Mesenchymal stem cell (in vitro differentiated cells and primary cell): ENCODE results near the gene LYVE1.
A peak's percentile ranks its signal among the peaks of the same experiment; 100 is the strongest.
"Not testable (repeated sequence)": the region's sequence is repeated elsewhere in the genome, so short reads cannot be mapped to it uniquely, and the experiment has no call there.

ENCODE experiments used
- DNase-seq: peaks from one replicate; pipeline ENCODE4 v3.0.0-alpha.2; 2013
- H2AFZ ChIP-seq: one replicate; pipeline ENCODE4 v1.6.1; 2013; ENCODE audit warnings: low read depth, mild to moderate bottlenecking, control low read depth, inconsistent platforms, low read length, moderate library complexity
- H2AK5ac ChIP-seq: 2 replicates; pipeline ENCODE4 v1.6.1; 2013; ENCODE audit warnings: low read length, moderate library complexity, mild to moderate bottlenecking, inconsistent platforms; ENCODE audit not compliant: severe bottlenecking
- H2BK120ac ChIP-seq: one replicate; pipeline ENCODE4 v1.6.1; 2013; ENCODE audit warnings: low read depth, mild to moderate bottlenecking, inconsistent platforms, low read length, moderate library complexity
- H2BK12ac ChIP-seq, 2 experiments: one replicate each; pipeline ENCODE4 v1.6.1; 2013; ENCODE audit warnings: inconsistent platforms in 2 of 2, low read length in 2 of 2, mild to moderate bottlenecking in 2 of 2, moderate library complexity in 2 of 2, control low read depth in 1 of 2
- H2BK15ac ChIP-seq: one replicate; pipeline ENCODE4 v1.6.1; 2013; ENCODE audit warnings: mild to moderate bottlenecking, low read depth, inconsistent platforms; ENCODE audit not compliant: poor library complexity, severe bottlenecking
- H2BK5ac ChIP-seq: 2 replicates; pipeline ENCODE4 v1.6.1; 2013; ENCODE audit warnings: low read depth, mild to moderate bottlenecking, low read length, control low read depth, inconsistent platforms; ENCODE audit not compliant: poor library complexity, severe bottlenecking
- H3K14ac ChIP-seq, 2 experiments: one replicate each; pipeline ENCODE4 v1.6.1; 2013; ENCODE audit warnings: inconsistent platforms in 2 of 2, low read length in 2 of 2, control low read depth in 1 of 2, mild to moderate bottlenecking in 1 of 2, moderate library complexity in 1 of 2
- H3K18ac ChIP-seq, 2 experiments: one replicate each; pipeline ENCODE4 v1.6.1; 2013; ENCODE audit warnings: inconsistent platforms in 2 of 2, low read length in 2 of 2, control low read depth in 1 of 2, low read depth in 1 of 2, mild to moderate bottlenecking in 1 of 2
- H3K23ac ChIP-seq, 2 experiments: one replicate each; pipeline ENCODE4 v1.6.1; 2013; ENCODE audit warnings: inconsistent platforms in 2 of 2, low read length in 2 of 2, mild to moderate bottlenecking in 2 of 2, moderate library complexity in 2 of 2, control low read depth in 1 of 2
- H3K27ac ChIP-seq: 2 replicates; pipeline ENCODE4 v1.5.1; 2013; ENCODE audit warnings: mild to moderate bottlenecking, moderate library complexity, low read length, control low read depth, inconsistent platforms; ENCODE audit not compliant: poor library complexity, severe bottlenecking
- H3K27me3 ChIP-seq, 2 experiments: 2 replicates each; pipeline versions ENCODE4 v1.6.1 to v1.7.0; 2013; ENCODE audit warnings: low read length in 2 of 2, mild to moderate bottlenecking in 2 of 2, moderate library complexity in 2 of 2, control low read depth in 1 of 2, inconsistent platforms in 1 of 2; ENCODE audit not compliant: control insufficient read depth in 1 of 2, insufficient read depth in 1 of 2
- H3K36me3 ChIP-seq, 2 experiments: 2 replicates each; pipeline versions ENCODE4 v1.6.1 to v1.7.0; 2013; ENCODE audit warnings: low read length in 2 of 2, control low read depth in 1 of 2, inconsistent platforms in 1 of 2, low read depth in 1 of 2, mild to moderate bottlenecking in 1 of 2; ENCODE audit not compliant: insufficient read depth in 2 of 2, control insufficient read depth in 1 of 2
- H3K4ac ChIP-seq, 2 experiments: one replicate each; pipeline ENCODE4 v1.6.1; 2013; ENCODE audit warnings: inconsistent platforms in 2 of 2, low read length in 2 of 2, mild to moderate bottlenecking in 2 of 2, moderate library complexity in 2 of 2, control low read depth in 1 of 2, low read depth in 1 of 2
- H3K4me1 ChIP-seq: 2 replicates; pipeline ENCODE4 v1.6.1; 2013; ENCODE audit warnings: low read depth, low read length, control low read depth; ENCODE audit not compliant: control insufficient read depth, insufficient read depth
- H3K4me2 ChIP-seq: 2 replicates; pipeline ENCODE4 v1.6.1; 2013; ENCODE audit warnings: low read length, mild to moderate bottlenecking, inconsistent platforms; ENCODE audit not compliant: poor library complexity, severe bottlenecking
- H3K4me3 ChIP-seq, 2 experiments: 2 replicates each; pipeline versions ENCODE4 v1.5.1 to v1.7.0; 2013; ENCODE audit warnings: low read length in 2 of 2, mild to moderate bottlenecking in 2 of 2, control low read depth in 1 of 2, low read depth in 1 of 2; ENCODE audit not compliant: insufficient read depth in 1 of 2
- H3K79me1 ChIP-seq: replicated peaks from 2 replicates; pipeline ENCODE4 v1.6.1; 2013; ENCODE audit warnings: mild to moderate bottlenecking, control low read depth, low read length, inconsistent platforms; ENCODE audit not compliant: poor library complexity, severe bottlenecking
- H3K9ac ChIP-seq: 2 replicates; pipeline ENCODE4 v1.7.0; 2013; ENCODE audit warnings: mild to moderate bottlenecking, low read length, moderate library complexity
- H3K9me3 ChIP-seq: 2 replicates; pipeline ENCODE4 v1.7.0; 2013; ENCODE audit warnings: mild to moderate bottlenecking, low read length; ENCODE audit not compliant: control insufficient read depth
- H4K8ac ChIP-seq: one replicate; pipeline ENCODE4 v1.6.1; 2013; ENCODE audit warnings: inconsistent platforms, mild to moderate bottlenecking, low read length, moderate library complexity
- H4K91ac ChIP-seq: one replicate; pipeline ENCODE4 v1.6.1; 2013; ENCODE audit warnings: mild to moderate bottlenecking, low read length, inconsistent platforms
- WGBS: methylation state at CpG from one replicate; pipeline ENCODE4 v1.1.7; 2013; ENCODE audit warnings: mixed read lengths; 5-methylcytosine and 5-hydroxymethylcytosine counted together

The LYVE1 gene

DNA sequence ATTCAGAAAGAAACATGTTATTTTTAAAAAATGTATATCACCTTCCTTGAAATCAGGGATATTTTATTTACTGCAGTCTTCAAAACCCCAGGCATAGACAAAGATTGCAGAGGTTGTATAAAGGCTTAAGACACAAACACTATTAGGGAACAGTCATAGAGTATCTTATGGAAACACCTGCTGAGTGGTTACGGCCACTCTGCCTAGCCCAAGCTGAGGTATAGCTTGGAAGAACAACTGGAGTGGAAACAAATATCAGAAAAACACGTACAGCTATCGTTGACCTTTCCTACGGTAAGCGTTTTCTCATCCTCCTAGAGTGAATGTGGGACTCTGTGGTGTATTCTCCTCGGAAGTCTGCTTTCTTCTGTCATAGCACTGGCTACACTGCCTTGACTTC, 30.4 kb upstream of the LYVE1 start:
- no peak overlapping the region for H3K14ac ChIP-seq
- peak overlapping the region in 1 of 2 experiments; percentile 61 for H3K18ac ChIP-seq
- H4K91ac ChIP-seq = peak overlapping the region; percentile 1
- no peak overlapping the region for H3K4me3 ChIP-seq
- H3K9me3 ChIP-seq = no peaks in the 10 kb centered on the region
- no peak overlapping the region for H2BK5ac ChIP-seq
- H2BK15ac ChIP-seq = no peak overlapping the region
- no peaks in the 10 kb centered on the region for H3K27me3 ChIP-seq
- no peak overlapping the region for H2AK5ac ChIP-seq
- peaks cover 8% of the 10 kb centered on the region for H3K4me1 ChIP-seq
- H2AFZ ChIP-seq = no peak overlapping the region
- H3K23ac ChIP-seq = no peak overlapping the region
- no peak overlapping the region for H4K8ac ChIP-seq
- H2BK12ac ChIP-seq = peak overlapping the region; percentile 1 to 46
- H3K36me3 ChIP-seq = peaks cover 4 to 53% of the 10 kb centered on the region in 2 experiments
- no peak overlapping the region for H3K9ac ChIP-seq
- DNase-seq = no peak
- 82% methylated on average over 6 of the region's 6 CpGs for WGBS
- H3K79me1 ChIP-seq = no peaks in the 10 kb centered on the region
- H3K4ac ChIP-seq = peak overlapping the region in 1 of 2 experiments; percentile 71
- H3K27ac ChIP-seq = no peak overlapping the region
- no peak overlapping the region for H3K4me2 ChIP-seq
- H2BK120ac ChIP-seq = no peak overlapping the region

GRCh38 chr11:10597877-10598351, 29.4 kb upstream of the LYVE1 start:
- Histone ChIP-seq H2BK15ac (no peak overlapping the region), H3K18ac (peak overlapping the region in 1 of 2 experiments; percentile 33), H3K9ac (no peak overlapping the region), H3K27me3 (no peaks in the 10 kb centered on the region), H2AFZ (no peak overlapping the region), H3K23ac (no peak overlapping the region), H3K4me3 (no peak overlapping the region), H3K14ac (no peak overlapping the region), H3K4me1 (peaks cover 10% of the 10 kb centered on the region), H4K91ac (no peak overlapping the region), H3K36me3 (peaks cover 1 to 55% of the 10 kb centered on the region in 2 experiments), H3K4ac (no peak overlapping the region), H3K79me1 (no peaks in the 10 kb centered on the region), H2BK5ac (no peak overlapping the region), H2AK5ac (no peak overlapping the region), H2BK120ac (no peak overlapping the region), H4K8ac (no peak overlapping the region), H3K4me2 (no peak overlapping the region), H3K9me3 (no peaks in the 10 kb centered on the region), H3K27ac (no peak overlapping the region), H2BK12ac (no peak overlapping the region)
- peak; percentile 69 for DNase-seq
- 74% methylated on average over 2 of the region's 2 CpGs for WGBS

DNA sequence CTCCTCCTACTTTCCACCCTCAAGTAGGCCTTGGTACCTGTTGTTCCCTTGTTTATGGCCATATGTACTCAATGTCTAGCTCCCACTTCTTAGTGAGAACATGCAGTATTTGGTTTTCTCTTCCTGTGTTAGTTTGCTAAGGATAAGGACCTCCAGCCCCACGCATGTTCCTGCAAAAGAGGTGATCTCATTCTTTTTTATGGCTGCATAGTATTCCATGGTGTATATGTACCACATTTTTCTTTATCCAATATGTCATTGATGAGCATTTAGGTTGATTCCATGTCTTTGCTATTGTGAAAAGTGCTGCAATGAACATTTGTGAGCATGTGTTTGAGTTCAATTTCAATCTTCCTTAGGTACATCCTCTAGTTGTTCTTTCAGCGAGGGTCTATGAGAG, 27.4 kb upstream of the LYVE1 start:
- H3K9ac ChIP-seq, H2AFZ ChIP-seq, H3K4ac ChIP-seq, H3K79me1 ChIP-seq, H2BK15ac ChIP-seq, H2BK12ac ChIP-seq, H2BK5ac ChIP-seq, H4K91ac ChIP-seq, DNase-seq, H3K27ac ChIP-seq, H4K8ac ChIP-seq, H3K23ac ChIP-seq, H3K4me1 ChIP-seq, H2BK120ac ChIP-seq, H3K27me3 ChIP-seq, H3K14ac ChIP-seq, H3K4me3 ChIP-seq, H3K4me2 ChIP-seq, H2AK5ac ChIP-seq, H3K9me3 ChIP-seq, H3K18ac ChIP-seq: not testable (repeated sequence)
- peaks cover 0 to 44% of the 10 kb centered on the region in 2 experiments for H3K36me3 ChIP-seq
- no CpG with 5 or more reads among the region's 2 CpGs for WGBS

DNA sequence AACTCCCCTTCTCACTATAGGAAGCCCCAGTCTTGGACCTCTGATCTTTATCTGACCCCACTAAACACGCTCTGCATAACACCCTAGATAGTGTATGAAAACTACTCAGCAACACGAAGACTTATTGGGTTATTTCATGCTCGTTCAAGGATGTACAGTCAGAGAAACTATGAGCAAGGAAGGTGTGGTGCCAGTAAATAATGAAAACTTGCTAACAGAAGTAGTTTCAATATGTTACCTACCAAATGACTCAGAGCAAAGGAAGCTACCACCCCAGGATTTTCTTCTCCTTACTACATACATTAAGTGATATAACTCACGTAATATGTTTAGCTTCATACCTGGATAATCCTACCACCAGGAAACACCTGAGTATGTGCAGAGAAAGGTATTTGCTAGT, 25.9 kb upstream of the LYVE1 start:
- no peaks in the 10 kb centered on the region for H3K79me1 ChIP-seq
- no peak overlapping the region for H3K4me3 ChIP-seq

More for the DNA sequence above, 25.9 kb upstream of the LYVE1 start:
- Histone ChIP-seq H2BK15ac (no peak overlapping the region), H3K4me1 (peaks cover 7% of the 10 kb centered on the region), H2BK5ac (no peak overlapping the region), H4K8ac (no peak overlapping the region), H3K9me3 (no peaks in the 10 kb centered on the region), H3K27me3 (no peaks in the 10 kb centered on the region), H2AK5ac (peak overlapping the region; percentile 96), H2BK120ac (peak overlapping the region; percentile 15), H2BK12ac (no peak overlapping the region), H3K4me2 (no peak overlapping the region), H3K23ac (no peak overlapping the region), H3K4ac (peak overlapping the region in 1 of 2 experiments; percentile 73), H3K9ac (no peak overlapping the region), H3K14ac (no peak overlapping the region), H3K27ac (peak overlapping the region; percentile 54), H4K91ac (no peak overlapping the region), H2AFZ (no peak overlapping the region), H3K18ac (no peak overlapping the region), H3K36me3 (peaks cover 0 to 42% of the 10 kb centered on the region in 2 experiments)
- WGBS = 95% methylated on average over 2 of the region's 4 CpGs
- DNase-seq = no peak
